Measurements from ENCODE around the gene ZNF608. TPM values are rescaled to one million over a fixed set of nuclear protein-coding genes. Genes with fewer than 3 reads are reported as not detected.

Gene ZNF608
- total RNA-seq, 1 experiment from 2014 or later: 5.6 TPM

GRCh38 chr5:124754206-124754927 is 7.9 kb upstream of the ZNF608 start:
- H3K4me2 ChIP-seq (ENCODE audit: low read length): no peak overlapping the region
- peaks cover 11 to 13% of the 10 kb centered on the region in 2 experiments; a peak in 3 of 4 replicates for H3K4me1 ChIP-seq (ENCODE audit: control insufficient read depth in 1 of 2, insufficient read depth in 2 of 2, low read length in 2 of 2)
- no peaks in the 10 kb centered on the region for H3K9me3 ChIP-seq (ENCODE audit: control insufficient read depth in 1 of 2, insufficient read depth in 1 of 2, low read depth in 1 of 2, low read length in 2 of 2)
- H3K27ac ChIP-seq (ENCODE audit: low read depth, low read length): no peak overlapping the region
- ATAC-seq: no peak
- RAD21 ChIA-PET (ENCODE audit: low non-redundant PET in 1 of 2, low total read pairs in 2 of 2, uncharacterized antibody in 2 of 2, unreplicated experiment in 2 of 2): no interaction called here
- POLR2A ChIA-PET: no interaction called here
- intact Hi-C loops (cut with micrococcal nuclease): no loop called here
- BruUV-seq (replicated peaks): no TSS peak
- TF ChIP-seq MAX (IDR thresholded peaks at IDR 0.05) (no peak), TCF7L2 (IDR thresholded peaks at IDR 0.05; ENCODE audit: borderline replicate concordance, extremely low read depth, insufficient read depth, insufficient read length) (no peak), CBX3 (IDR thresholded peaks at IDR 0.05; ENCODE audit: low read depth) (no peak), SIN3A (IDR thresholded peaks at IDR 0.05; ENCODE audit: low read depth) (no peak), YY1 (IDR thresholded peaks at IDR 0.05; ENCODE audit: extremely low read depth, insufficient replicate concordance, low read depth, low read length) (no peak), ELF1 (IDR thresholded peaks at IDR 0.05; ENCODE audit: borderline replicate concordance, low read depth) (no peak)
- CTCF ChIA-PET: no interaction called here
- H3K9ac ChIP-seq (ENCODE audit: low read length): no peak overlapping the region
- H4K20me1 ChIP-seq (ENCODE audit: insufficient read depth): no peaks in the 10 kb centered on the region
- no peak overlapping the region for H2AFZ ChIP-seq (ENCODE audit: low read depth, low read length, poor library complexity, severe bottlenecking)
- no peaks in the 10 kb centered on the region for H3K79me2 ChIP-seq (ENCODE audit: insufficient read depth, low read length)
- H3K36me3 ChIP-seq (ENCODE audit: control insufficient read depth in 1 of 2, insufficient read depth in 2 of 2, low read length in 2 of 2): no peaks in the 10 kb centered on the region
- H3K9me2 ChIP-seq (ENCODE audit: insufficient read depth): no peaks in the 10 kb centered on the region
- DNase-seq (ENCODE audit: low read depth, low spot score): no peak
- no peaks in the 10 kb centered on the region for H3K27me3 ChIP-seq (ENCODE audit: insufficient read depth, low read length)
- H3K4me3 ChIP-seq (replicated peaks in 1 of 2; ENCODE audit: low read depth in 1 of 2, low read length in 2 of 2): no peak overlapping the region

- H3K36me3 ChIP-seq (ENCODE audit: control insufficient read depth in 1 of 2, insufficient read depth in 2 of 2, low read length in 2 of 2): no peaks in the 10 kb centered on the region
- ATAC-seq (no peak), DNase-seq (ENCODE audit: low read depth, low spot score) (no peak)
- H3K9me2 ChIP-seq (ENCODE audit: insufficient read depth): no peaks in the 10 kb centered on the region
- POLR2A ChIA-PET: no interaction called here
- no peak overlapping the region for H3K4me3 ChIP-seq (replicated peaks in 1 of 2; ENCODE audit: low read depth in 1 of 2, low read length in 2 of 2)
- BruUV-seq (replicated peaks): no TSS peak
- RAD21 ChIA-PET (ENCODE audit: low non-redundant PET in 1 of 2, low total read pairs in 2 of 2, uncharacterized antibody in 2 of 2, unreplicated experiment in 2 of 2): no interaction called here
- no peaks in the 10 kb centered on the region for H4K20me1 ChIP-seq (ENCODE audit: insufficient read depth)
- H3K79me2 ChIP-seq (ENCODE audit: insufficient read depth, low read length): no peaks in the 10 kb centered on the region
- peaks cover 13 to 15% of the 10 kb centered on the region in 2 experiments; a peak in 3 of 4 replicates for H3K4me1 ChIP-seq (ENCODE audit: control insufficient read depth in 1 of 2, insufficient read depth in 2 of 2, low read length in 2 of 2)
- H3K4me2 ChIP-seq (ENCODE audit: low read length): no peak overlapping the region
- no peaks in the 10 kb centered on the region for H3K27me3 ChIP-seq (ENCODE audit: insufficient read depth, low read length)
- H3K9me3 ChIP-seq (ENCODE audit: control insufficient read depth in 1 of 2, insufficient read depth in 1 of 2, low read depth in 1 of 2, low read length in 2 of 2): no peaks in the 10 kb centered on the region
- CTCF ChIA-PET: no interaction called here
- no peak overlapping the region for H3K27ac ChIP-seq (ENCODE audit: low read depth, low read length)
- no peak overlapping the region for H3K9ac ChIP-seq (ENCODE audit: low read length)
- H2AFZ ChIP-seq (ENCODE audit: low read depth, low read length, poor library complexity, severe bottlenecking): no peak overlapping the region
- intact Hi-C loops (cut with micrococcal nuclease): no loop called here
- no peak for TF ChIP-seq FOSL1 (IDR thresholded peaks at IDR 0.05; ENCODE audit: low read depth)
- no peak for TF ChIP-seq REST (IDR thresholded peaks at IDR 0.05; ENCODE audit: low read depth)
- TF ChIP-seq POLR2AphosphoS5 (IDR thresholded peaks at IDR 0.05; ENCODE audit: low read depth, low read length): no peak
- TF ChIP-seq ZNF274 (IDR thresholded peaks at IDR 0.05; ENCODE audit: low read depth, low read length): no peak
- no peak for TF ChIP-seq ATF3 (IDR thresholded peaks at IDR 0.05)
- TF ChIP-seq EGR1 (IDR thresholded peaks at IDR 0.05; ENCODE audit: low read depth): no peak
- TF ChIP-seq CBX3 (IDR thresholded peaks at IDR 0.05; ENCODE audit: low read depth): no peak
- no peak for TF ChIP-seq JUND (IDR thresholded peaks at IDR 0.05)
- TF ChIP-seq MAX (IDR thresholded peaks at IDR 0.05): no peak
- no peak for TF ChIP-seq YY1 (IDR thresholded peaks at IDR 0.05; ENCODE audit: extremely low read depth, insufficient replicate concordance, low read depth, low read length)
- TF ChIP-seq CEBPB (IDR thresholded peaks at IDR 0.05; ENCODE audit: low read depth): no peak
These were observed 6.6 kb upstream of the ZNF608 start for GRCh38 chr5:124752854-124753720.

Measured in HCT116 (cell line).